ENCODE results near the gene LIMCH1. TPM values are rescaled to one million over a fixed set of nuclear protein-coding genes. Genes with fewer than 3 reads are reported as not detected.

LIMCH1 gene
- total RNA-seq, 1 donor, result 8.7 TPM

GRCh38 chr4:41507291-41507947, 30.5 kb upstream of the LIMCH1 start:
- TF ChIP-seq CTCF (IDR thresholded peaks at IDR 0.05; ENCODE audit: insufficient read depth, low read length), result no peak
- peak; percentile 51 for DNase-seq (ENCODE audit: low read depth)
- H3K4me3 ChIP-seq (ENCODE audit: low read depth, low read length), result no peak overlapping the region

- no peak for DNase-seq (ENCODE audit: low read depth)
- TF ChIP-seq CTCF (IDR thresholded peaks at IDR 0.05; ENCODE audit: insufficient read depth, low read length), result no peak
- no peak overlapping the region for H3K4me3 ChIP-seq (ENCODE audit: low read depth, low read length)
Observed at GRCh38 chr4:41509451-41509866, 28.5 kb upstream of the LIMCH1 start.

DNA sequence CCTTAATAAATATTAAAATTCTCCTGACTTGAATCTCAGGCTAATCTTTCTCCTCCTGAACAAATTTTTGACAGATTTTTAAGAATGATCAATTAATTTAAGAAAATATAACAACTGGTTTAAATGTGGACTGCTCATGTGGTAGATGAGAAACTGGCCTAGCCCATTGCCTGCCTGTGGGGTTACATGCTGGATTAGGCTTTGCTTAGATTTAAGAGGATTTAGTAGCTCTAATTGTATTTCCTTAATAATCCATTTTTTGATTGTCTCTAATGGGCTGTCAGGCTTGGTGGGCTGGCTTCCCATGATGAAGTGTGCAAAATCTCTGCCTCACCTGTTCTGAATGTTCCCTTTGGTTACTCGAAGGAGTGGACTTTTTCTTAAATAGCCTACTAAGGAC, 27.8 kb upstream of the LIMCH1 start:
- H3K4me3 ChIP-seq (ENCODE audit: low read depth, low read length), result no peak overlapping the region
- no peak for TF ChIP-seq CTCF (IDR thresholded peaks at IDR 0.05; ENCODE audit: insufficient read depth, low read length)
- DNase-seq (ENCODE audit: low read depth), result no peak

DNA sequence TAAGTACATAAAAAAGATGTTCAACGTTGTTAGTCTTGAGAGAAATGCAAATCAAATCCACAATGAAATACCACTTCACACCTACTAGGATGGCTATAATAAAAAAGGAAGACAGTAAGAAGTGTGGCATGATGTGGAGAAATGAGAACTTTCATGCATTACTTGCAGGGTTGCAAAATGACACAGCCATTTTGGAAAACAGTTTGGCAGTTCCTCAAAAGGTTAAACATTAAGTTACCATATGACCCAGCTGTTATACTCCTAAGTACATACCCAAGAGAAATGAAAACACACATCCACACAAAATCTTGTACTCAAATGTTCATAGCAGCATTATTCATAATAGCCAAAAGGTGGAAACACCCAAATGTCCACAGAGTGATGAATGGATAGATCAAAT, 25.8 kb upstream of the LIMCH1 start:
- no peak overlapping the region for H3K4me3 ChIP-seq (ENCODE audit: low read depth, low read length)
- no peak for TF ChIP-seq CTCF (IDR thresholded peaks at IDR 0.05; ENCODE audit: insufficient read depth, low read length)
- no peak for DNase-seq (ENCODE audit: low read depth)

DNA sequence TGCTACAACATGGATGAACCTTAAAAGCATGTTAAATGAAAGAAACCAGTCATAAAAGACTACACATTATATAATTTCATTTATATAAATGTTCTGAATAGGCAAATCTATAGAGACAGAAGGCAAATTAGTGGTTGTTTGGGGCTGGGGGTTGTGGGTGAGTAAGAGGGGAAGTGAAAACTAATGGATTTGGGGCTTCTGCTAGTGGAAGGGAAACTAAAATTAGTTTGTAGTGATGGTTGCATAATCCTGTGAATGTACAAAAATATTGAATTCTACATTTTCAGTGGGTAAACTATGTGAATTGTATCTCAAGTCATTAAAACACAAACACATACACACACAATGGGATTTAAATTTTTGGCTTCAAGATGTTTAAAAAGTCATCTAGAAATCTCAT, 25.4 kb upstream of the LIMCH1 start:
- H3K4me3 ChIP-seq (ENCODE audit: low read depth, low read length), result no peak overlapping the region
- DNase-seq (ENCODE audit: low read depth), result no peak
- TF ChIP-seq CTCF (IDR thresholded peaks at IDR 0.05; ENCODE audit: insufficient read depth, low read length), result no peak

- no peak overlapping the region for H3K4me3 ChIP-seq (ENCODE audit: low read depth, low read length)
- no peak for DNase-seq (ENCODE audit: low read depth)
- no peak for TF ChIP-seq CTCF (IDR thresholded peaks at IDR 0.05; ENCODE audit: insufficient read depth, low read length)
Observed at GRCh38 chr4:41514169-41514568, 23.8 kb upstream of the LIMCH1 start.
